ENCODE results near the gene KCNT2.

- TF ChIP-seq EP300 (IDR thresholded peaks at IDR 0.05) (no peak), POLR2AphosphoS5 (IDR thresholded peaks at IDR 0.05) (no peak), CTCF (IDR thresholded peaks at IDR 0.05) (no peak)
Observed at GRCh38 chr1:196442366-196442765, 165.9 kb downstream of the KCNT2 start.

All from gastroesophageal sphincter (tissue), 3 donors.